ENCODE data around the gene CTBP2.

Gene CTBP2

DNA sequence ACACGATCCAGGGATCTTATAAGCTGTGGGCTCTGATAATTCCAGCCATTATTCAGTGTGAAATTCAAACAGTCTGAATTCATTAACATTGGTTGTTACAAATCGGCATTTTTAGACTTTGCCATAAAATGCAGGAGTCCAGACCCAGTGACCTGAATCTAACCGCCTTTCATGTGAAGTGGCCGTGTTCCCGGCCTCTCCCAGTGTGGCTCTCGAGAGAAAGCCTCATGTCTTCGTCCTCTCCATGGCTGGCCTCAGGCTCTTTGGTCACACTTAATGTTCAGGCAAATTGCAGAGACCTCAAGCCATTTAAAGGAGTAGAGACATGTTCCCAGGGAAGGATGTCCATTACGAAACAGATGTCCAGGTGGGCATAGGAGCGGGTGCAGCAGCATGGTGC is 59.3 kb downstream of the CTBP2 start:
- no peak for DNase-seq (ENCODE audit: low read depth, low spot score)
- no peak for TF ChIP-seq CTCF (IDR thresholded peaks at IDR 0.05; ENCODE audit: insufficient read depth, low read length, missing control alignments)
- ChIA-PET POLR2A (no interaction called here), CTCF (no interaction called here)
- H3K4me3 ChIP-seq (ENCODE audit: low read depth, low read length): no peak overlapping the region

GRCh38 chr10:125097409-125098070 is 62.8 kb downstream of the CTBP2 start:
- H3K4me3 ChIP-seq (ENCODE audit: low read depth, low read length): no peak overlapping the region
- TF ChIP-seq CTCF (IDR thresholded peaks at IDR 0.05; ENCODE audit: insufficient read depth, low read length, missing control alignments): no peak
- POLR2A ChIA-PET: no interaction called here
- DNase-seq (ENCODE audit: low read depth, low spot score): no peak
- CTCF ChIA-PET: interaction anchor here (2.7 kb wide), 1 partner anchor 13 kb away, joined by 12 read pairs; no protein-coding TSS in a partner anchor

GRCh38 chr10:125096975-125097374 is 63.4 kb downstream of the CTBP2 start:
- no peak for TF ChIP-seq CTCF (IDR thresholded peaks at IDR 0.05; ENCODE audit: insufficient read depth, low read length, missing control alignments)
- H3K4me3 ChIP-seq (ENCODE audit: low read depth, low read length): no peak overlapping the region
- ChIA-PET POLR2A (no interaction called here), CTCF (interaction anchor here (0.7 to 2.7 kb wide), 2 partner anchors 12 to 36 kb away, joined by 3 to 12 read pairs; no protein-coding TSS in a partner anchor)
- no peak for DNase-seq (ENCODE audit: low read depth, low spot score)

- CTCF ChIA-PET: interaction anchor here (0.7 to 2.7 kb wide), 3 partner anchors 12 to 48 kb away, joined by 3 to 12 read pairs (median 4); no protein-coding TSS in a partner anchor
- DNase-seq (ENCODE audit: low read depth, low spot score): no peak
- TF ChIP-seq CTCF (IDR thresholded peaks at IDR 0.05; ENCODE audit: insufficient read depth, low read length, missing control alignments): no peak
- POLR2A ChIA-PET: no interaction called here
- H3K4me3 ChIP-seq (ENCODE audit: low read depth, low read length): no peak overlapping the region
These were observed 64.0 kb downstream of the CTBP2 start for GRCh38 chr10:125096371-125096770.

DNA sequence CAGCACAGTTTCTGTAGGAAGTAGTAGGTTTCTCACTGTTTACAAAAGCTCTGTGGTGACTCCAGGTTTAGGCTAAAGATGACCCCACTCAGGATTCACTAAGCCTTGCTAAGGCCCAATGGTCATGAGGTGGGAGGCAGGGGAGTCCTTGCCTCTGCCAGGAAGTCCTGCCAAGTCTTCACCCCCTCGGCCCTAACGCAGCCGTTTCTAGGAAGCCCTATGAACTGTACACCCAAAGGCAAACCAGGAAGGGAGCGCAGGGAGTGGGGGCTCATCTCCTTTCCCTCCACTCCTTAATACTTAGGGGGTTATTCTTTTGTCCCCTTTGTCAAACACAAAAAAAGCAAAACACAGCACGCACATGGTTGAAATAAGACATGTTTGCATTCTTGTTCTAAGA is 64.6 kb downstream of the CTBP2 start:
- no peak for TF ChIP-seq CTCF (IDR thresholded peaks at IDR 0.05; ENCODE audit: insufficient read depth, low read length, missing control alignments)
- ChIA-PET POLR2A (no interaction called here), CTCF (interaction anchor here (1.5 to 2.7 kb wide), 2 partner anchors 11 to 48 kb away, joined by 4 to 12 read pairs; no protein-coding TSS in a partner anchor)
- no peak for DNase-seq (ENCODE audit: low read depth, low spot score)
- H3K4me3 ChIP-seq (ENCODE audit: low read depth, low read length): no peak overlapping the region

GRCh38 chr10:125095228-125095627 is 65.1 kb downstream of the CTBP2 start:
- no peak overlapping the region for H3K4me3 ChIP-seq (ENCODE audit: low read depth, low read length)
- DNase-seq (ENCODE audit: low read depth, low spot score): no peak
- TF ChIP-seq CTCF (IDR thresholded peaks at IDR 0.05; ENCODE audit: insufficient read depth, low read length, missing control alignments): no peak
- ChIA-PET POLR2A (no interaction called here), CTCF (interaction anchor here (1.5 to 2.7 kb wide), 2 partner anchors 10 to 47 kb away, joined by 4 to 12 read pairs; no protein-coding TSS in a partner anchor)
